GM18511 (cell line): ENCODE results near the gene LCN15.
"Not testable (repeated sequence)": the region's sequence is repeated elsewhere in the genome, so short reads cannot be mapped to it uniquely, and the experiment has no call there.

ENCODE experiments used
- ATAC-seq: cut with Tn5 transposase; IDR thresholded peaks from one replicate; pipeline ENCODE4 v1.9.1; 2021; ENCODE audit warnings: mild to moderate bottlenecking, moderate library complexity; ENCODE audit not compliant: unreplicated experiment

Gene LCN15

DNA sequence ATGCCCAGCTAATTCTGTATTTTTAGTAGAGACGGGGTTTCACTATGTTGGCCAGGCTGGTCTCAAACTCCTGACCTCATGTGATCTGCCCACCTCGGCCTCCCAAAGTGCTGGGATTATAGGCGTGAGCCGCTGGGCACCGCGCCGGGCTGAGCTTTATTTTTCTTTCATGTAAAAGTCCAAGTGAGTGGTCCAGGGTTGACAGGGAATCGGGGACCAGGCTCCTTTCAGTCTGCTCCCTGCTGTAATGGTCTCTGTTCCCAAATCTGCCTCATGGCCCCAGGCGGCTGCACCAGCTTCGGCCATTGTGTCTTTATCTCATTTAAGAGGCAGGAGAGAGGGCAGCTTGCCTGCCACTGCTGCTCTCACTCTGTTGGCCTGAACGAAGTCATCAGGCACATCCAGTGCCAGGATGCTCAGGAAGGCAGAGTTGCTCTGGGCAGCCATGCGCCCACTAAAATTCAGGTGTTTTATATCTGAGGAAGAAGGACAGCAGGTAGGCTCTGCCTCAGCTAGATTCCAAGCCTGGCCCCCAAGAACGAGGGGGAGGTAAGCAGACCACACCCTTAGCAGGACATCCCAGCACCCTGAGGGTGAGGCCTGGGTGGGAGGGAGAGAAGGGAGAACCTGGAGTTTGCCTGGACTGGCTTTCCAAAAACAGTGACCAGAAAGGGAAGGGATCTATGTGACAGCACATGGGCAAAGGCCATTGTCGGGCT lies 30.1 kb upstream of the LCN15 start:
- ATAC-seq = no peak

DNA sequence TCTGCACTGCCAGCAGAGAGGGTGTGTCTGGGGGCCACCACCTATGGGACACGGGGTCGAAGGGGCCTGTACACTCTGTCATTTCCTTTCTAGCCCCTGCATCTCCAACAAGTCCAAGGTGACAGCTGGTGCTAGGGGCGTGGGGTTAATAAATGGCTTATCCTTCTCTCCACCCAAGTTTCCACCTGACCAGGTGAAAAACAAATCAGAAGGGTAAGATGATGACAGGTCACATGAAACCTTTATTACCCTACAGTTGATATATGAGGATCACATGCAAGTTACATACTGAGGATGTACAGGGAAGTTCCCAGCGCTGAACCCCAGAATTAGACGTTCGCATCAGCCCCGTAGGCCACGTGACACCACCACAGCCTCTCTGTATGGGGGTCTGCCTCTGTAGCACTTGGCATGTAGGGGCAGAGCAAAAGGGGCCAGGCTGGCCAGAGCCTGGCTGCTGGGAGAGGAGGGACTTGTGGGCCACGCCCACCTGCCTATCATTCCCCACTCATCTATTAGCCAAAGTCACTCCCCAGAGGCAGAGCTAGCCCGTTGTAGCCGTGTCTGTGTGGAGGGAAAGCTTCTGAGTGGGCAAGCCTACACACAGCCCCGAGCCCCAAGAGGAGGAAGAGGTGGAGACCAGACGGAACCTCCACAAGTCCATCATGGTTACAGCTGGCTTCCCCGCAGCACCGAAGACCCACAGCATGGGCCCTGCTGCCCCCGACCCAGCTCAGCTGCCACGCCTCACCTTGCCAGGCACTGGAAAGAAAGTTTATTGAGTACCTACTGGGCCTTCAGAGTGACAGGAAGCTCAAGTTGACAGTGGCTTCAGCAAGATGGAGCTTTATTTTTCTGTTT lies 29.0 kb upstream of the LCN15 start:
- ATAC-seq = no peak

DNA sequence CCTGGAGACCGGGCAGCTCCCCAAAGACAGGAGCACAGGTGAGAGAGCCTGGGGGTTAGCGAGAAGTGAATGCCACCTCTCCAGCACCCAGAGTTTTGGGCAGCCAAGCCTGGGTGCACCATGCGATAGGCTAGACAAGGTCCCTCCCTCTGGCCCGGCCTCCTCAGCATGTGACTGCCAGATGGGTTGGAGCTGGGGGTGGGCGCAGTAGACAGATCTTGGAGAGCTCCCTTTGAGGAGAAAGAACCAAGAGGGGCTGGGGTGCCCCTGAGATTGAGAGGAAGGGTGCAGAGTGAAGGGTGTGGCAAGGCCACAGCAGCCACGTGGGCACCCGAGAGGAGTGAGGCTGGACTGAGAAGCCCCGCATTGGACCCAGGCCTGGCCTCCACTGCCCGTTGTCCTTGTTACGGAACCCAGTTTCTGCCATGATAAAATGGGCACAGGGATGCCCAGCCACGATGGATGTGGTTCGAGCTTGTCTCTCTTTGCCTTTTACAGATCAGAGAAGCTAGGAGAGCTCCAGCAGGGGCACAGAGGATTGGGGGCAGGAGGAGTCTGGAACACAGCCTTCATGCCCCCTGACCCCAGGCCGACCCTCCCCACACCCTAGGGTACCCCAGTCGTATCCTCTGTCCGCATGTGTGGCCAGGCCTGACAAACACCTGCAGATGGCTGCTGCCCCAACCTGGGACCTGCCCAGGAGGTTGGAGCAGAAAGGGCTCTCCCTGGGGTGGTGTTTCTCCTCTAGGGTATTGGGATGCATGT lies 28.2 kb upstream of the LCN15 start:
- no peak for ATAC-seq

DNA sequence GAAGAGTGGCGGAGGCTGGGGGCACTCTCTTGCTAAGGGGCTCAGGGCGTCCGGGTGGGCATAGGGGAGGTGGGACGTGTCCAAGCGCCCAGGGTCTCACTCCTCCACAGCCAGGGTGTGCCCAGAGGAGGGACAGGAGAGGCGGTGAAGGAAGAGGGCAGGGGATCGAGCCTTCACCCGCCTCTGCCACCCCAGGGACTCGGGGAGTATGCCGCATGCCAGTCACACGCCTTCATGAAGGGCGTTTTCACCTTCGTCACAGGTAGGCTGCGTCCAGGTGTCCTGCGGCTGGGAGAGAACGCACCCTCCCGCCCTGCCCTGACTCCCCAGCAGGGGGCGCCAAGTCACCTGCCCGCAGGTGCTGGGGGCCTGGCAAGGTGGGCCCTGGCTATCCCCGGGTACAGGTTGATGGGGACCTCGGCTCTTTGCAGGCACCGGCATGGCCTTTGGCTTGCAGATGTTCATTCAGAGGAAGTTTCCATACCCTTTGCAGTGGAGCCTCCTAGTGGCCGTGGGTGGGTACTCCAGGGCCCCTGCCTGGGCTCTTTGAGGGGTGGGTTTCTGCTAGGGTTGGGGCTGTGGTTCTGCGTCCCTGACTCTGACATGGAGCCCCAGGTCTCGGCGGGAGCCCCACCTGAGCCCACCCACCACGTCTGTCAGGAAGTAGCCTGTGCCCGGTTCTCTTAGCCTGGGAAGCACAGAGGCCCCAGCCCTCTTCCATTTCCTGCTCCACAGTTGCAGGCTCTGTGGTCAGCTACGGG lies 27.4 kb upstream of the LCN15 start:
- peak; percentile 23 for ATAC-seq

DNA sequence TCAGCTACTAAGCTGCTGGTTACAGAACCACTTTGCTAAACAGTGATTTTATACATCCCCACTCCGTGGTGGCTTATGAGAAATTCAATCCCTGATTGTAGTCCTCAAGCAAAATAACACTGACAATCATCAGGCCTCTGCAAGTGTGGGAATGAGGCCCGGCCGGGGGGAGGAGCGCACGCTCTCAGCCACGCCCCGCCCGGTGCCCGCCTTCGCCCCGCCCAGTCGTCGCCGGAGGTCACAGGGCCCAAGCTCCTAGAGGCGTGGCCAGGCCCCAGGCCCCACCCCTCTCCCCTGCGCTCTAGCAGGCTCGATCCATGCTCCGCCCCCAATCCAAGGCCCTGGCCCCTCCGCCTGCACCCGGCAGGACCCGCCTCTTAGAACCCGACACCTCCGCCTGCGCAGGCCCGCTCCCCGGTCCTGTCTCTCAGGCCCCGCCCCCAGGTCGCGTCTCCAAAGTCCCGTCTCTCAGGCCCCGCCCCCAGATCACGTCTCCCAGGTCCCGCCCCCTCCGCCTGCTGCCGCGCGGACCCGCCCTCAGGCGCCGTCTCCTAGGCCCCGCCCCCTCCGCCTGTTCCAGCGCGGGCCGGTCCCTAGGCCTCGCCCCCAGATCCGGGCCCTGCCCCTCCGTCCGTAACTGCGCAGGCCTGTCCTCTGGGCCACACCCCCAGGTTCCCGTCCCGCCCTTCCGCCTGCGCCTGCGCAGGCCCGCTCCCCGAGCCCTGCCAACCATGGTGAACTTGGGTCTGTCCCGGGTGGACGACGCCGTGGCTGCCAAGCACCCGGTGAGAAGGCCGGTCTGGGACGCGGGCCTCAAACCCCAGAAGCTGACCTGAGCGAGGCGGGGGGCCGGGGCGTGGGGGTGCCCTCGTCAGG lies 26.6 kb upstream of the LCN15 start, which contains the start of gene TMEM141:
TMEM141 (plus strand) TSS at position 705 of the 876 bp plus-strand sequence; CDS start at position 732, 27 bp downstream.
- peak; percentile 84 for ATAC-seq

DNA sequence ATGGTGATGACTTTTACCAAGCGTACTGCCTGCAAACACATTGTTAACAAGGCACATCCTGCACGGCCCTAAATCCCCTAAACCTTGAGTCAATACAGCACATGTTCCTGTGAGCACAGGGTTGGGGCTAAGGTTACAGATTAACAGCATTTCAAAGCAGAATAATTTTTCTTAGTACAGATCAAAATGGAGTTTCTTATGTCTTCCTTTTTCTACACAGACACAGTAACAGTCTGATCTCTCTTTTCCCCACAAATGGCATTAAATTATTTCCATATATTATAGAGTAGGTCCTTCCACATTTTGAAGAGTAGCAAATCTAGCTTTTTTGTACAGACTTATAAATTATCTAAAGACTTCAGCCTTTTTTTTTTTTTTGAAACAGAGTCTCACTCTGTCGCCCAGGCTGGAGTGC lies 25.2 kb upstream of the LCN15 start:
- ATAC-seq = no peak

DNA sequence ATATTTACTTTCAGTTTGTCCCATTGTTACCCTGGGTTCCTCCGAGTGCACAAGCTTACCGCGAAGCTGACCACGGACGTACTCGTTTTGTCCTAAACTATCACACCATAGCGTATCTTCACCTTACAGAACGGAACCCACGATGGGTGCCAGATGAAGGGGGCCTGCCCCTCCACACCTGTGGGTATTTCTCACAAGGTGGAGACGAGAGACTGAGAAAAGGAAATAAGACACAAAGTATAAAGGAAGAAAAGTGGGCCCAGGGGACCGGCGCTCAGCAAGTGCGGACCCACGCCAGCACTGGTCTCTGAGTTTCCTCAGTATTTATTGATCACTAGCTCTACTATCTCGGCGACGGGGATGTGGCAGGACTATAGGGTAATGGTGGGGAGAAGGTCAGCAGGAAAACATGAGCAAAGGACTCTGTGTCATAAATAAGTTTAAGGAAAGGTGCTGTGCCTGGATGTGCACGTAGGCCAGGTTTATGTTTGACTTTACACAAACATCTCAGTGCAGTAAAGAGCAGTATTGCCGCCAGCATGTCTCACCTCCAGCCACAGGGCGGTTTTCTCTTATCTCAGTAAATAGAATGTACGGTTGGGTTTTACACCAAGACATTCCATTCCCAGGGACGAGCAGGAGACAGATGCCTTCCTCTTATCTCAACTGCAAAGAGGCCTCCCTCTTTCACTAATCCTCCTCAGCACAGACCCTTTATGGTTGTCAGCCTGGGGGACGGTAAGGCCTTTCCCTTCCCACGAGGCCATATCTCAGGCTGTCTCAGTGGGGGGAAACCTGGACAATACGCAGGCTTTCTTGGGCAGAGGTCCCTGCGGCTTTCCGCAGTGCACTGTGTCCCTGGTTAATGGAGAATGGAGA lies 24.6 kb upstream of the LCN15 start:
- ATAC-seq = not testable (repeated sequence)

DNA sequence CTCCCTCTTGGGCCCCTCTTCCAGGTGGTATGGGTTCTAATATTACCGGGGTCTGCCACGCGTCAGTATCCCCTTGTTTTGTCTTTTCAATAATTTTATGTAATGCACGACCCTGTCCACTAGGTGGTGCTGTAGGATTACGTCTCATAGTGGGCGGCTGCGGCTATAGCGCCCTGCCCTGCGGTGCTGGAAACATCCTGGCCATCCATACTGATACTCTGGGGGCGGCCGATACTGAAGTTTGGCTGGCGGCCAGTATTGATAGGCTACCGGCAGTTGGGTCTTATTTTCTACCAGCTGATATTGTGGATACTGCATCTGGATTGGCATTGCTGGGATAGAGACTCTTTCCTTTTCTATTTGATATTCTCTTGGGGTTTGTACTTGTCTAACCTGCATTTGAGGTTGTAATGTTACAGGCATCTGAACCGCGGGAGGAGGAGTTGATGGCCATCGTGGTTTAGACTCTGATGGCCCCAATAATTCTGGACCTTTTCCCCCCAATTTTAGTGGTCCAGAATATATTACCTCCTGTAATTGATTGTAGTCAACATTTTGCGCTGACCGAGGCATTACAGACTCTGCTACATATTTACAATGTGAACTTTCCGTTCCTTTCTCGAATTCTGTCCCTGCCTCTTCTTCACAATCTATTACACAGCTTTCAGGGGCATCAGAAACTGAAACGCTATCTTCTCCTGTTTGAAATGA lies 23.5 kb upstream of the LCN15 start:
- no peak for ATAC-seq

DNA sequence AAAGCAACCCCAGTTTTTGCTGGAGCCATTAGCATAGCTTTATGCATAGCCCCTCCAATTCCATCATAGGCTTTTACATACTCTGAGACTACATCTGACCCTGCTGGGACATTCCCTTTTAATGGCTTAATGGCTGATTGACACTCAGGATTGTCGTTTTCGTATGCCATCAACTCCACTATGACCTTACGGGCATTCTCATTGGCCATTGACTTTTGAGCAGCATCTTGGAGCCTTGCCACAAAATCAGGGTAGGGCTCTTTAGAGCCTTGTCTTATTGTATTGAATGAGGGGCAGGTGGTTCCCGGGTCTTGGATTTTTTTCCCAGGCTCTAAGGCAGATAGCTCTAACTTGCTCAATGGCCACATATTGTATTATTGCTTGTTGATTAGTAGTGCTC lies 22.7 kb upstream of the LCN15 start:
- ATAC-seq = not testable (repeated sequence)

DNA sequence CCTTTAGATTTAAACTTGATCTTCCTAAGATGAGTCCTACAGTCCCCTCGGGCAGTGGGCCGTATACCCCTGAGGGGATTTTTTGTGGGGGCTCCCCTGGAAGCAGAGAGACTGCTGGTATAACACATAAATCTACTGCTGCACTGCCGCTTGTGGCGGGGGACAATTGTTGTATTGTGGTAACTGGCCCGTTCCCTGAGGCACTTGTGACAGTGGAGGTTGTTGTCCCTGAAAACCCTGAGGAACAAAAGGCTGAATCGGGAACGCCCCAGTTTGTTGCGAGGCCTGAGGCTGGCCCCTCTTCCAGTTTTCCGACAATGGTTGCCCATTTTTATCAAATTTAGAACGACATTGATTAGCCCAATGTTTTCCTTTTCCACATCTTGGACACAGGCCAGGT lies 22.1 kb upstream of the LCN15 start:
- no peak for ATAC-seq

DNA sequence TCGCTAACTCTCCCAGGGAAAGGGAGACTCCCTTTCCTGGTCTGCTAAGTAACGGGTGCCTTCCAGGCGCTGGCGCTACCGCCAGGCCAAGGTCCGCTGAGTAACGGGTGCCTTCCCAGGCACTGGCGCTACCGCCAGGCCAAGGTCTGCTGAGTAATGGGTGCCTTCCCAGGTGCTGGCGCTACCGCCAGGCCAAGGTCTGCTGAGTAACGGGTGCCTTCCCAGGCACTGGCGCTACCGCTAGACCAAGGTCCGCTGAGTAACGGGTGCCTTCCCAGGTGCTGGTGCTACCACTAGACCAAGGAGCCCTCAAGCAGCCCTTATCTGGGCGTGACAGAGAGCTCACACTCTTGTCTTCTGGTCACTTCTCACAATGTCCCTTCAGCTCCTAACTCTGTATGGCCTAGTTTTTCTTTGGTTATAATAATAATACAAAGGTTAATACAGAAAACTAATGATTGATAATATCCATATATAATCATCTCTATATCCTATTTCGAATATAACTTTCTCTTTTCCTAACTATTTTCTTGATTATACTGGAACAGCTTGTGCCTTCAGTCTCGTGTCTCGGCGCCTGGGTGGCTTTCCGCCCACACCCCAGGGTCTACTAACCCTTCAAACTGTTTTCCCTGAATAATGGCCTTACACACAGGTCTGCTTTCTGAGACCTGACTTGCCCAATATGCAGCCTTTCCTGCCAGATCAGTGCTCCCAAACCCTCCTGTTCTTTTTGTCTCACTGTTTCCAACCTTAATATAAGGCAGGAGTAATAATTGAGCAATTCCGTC lies 21.4 kb upstream of the LCN15 start:
- not testable (repeated sequence) for ATAC-seq

DNA sequence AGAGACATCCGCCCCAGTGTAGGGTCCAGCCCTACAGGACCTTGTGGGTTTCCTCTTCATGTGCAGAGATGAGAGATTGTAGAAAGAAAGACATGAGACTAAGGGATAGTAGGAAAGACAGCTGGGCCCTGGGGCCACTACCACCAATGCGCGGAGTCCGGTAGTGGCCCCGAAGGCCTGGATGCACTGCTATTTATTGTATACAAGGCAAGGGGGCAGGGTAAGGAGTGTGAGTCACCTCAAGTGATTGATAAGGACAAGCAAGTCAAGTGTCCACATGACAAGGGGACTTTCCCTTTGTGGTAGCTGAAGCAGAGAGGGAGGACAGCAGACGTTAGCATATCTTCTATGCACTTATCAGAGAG lies 20.7 kb upstream of the LCN15 start:
- ATAC-seq = no peak

DNA sequence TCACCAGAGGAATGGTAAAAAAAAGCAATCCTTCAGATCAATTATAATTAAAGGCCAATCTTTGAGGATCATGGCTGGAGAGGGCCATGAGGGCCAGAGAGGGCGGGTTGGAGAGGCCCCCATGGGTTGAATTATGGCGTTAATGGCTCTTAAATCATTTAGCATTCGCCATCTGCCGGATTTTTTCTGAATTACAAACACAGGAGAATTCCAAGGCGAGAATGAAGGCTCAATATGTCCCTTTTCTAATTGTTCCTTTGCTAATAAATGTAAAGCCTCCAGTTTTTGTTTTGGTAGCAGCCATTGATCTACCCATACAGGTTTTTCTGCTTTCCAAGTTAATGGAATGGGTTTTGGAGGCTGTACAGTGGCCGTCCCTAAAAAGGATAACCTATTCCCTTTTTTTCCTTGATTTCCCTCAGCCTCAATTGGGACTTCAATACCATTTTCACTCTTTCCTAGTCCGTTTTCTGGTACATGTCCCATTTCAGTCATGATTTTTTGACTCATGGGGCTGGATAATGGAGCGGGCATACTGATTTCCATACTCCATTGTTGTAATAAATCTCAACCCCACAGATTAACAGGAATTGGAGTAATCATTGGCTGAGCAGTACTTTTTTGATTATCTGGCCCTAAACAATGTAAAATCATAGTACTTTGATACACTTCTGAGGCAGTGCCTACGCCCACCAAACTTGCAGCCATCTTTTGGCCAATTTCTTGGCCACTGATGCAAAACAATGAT lies 20.1 kb upstream of the LCN15 start:
- ATAC-seq = no peak

DNA sequence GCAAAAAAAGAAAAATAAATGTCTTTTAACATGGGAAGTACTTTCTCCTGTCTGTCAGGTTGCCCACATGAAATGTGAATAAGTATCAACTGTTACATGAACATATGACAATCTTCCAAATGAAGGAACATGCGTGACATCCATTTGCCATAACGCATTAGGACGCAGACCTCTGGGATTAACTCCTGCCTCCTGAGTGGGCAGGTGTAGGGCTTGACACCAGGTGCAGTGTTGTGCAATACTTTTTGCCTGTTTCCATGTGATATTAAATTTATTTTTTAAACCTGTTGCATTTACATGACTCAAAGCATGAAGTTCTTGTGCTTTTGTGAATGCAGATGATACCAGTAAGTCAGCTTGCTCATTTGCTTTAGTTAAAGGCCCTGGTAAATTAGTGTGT lies 18.1 kb upstream of the LCN15 start:
- ATAC-seq = no peak

DNA sequence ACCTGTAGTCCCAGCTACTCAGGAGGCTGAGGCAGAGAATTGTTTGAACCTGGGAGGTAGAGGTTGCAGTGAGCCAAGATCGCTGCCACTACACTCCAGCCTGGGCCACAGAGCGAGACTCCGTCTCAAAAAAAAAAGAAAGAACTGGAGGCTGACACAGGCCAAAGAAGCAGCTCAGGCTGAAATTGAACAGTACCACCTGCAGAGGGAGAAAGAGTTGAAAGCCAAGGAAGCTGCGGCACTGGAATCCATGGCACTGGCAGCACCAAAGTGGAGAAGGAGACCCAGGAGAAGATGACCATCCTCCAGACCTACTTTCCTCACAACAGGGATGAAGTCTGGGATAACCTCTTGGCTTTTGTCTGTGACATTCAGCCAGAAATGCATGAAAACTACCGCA lies 15.5 kb upstream of the LCN15 start:
- no peak for ATAC-seq

DNA sequence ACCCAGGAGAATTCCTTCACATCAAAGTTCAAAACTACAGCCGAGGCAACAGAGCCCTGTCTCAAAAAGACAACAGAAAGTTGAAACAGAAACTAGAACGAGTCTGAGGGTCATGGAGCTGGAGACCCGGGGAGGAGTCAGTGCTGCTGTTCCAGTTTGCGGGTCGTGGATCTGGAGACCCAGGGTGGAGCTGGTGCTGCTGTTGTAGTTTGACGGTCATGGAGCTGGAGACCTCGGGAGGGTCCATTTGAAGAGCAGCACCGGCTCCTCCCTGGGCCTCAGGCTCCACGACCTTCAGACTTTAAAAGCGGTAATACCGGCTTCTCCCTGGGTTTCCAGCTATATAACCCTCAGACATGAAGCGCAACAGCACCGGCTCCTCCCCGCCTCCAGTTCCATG lies 13.0 kb upstream of the LCN15 start:
- no peak for ATAC-seq

DNA sequence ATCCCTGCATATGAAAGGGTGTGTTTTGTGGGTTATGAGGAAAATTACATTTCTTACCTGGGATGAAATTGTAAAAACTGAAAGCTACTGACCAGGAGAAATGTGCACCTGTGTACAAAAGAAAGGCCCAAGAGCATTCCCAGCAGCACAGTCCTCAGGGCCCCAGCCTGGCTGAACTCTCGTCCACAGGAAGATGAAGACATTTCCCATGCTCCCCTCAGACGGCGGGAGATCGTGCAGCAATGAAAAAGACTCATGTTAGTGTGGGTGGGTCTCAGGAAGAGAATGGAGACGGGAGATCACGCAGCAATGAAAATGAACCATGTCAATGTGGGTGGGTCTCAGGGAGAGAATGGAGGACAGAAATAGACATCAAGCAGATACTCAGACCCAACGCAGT lies 12.6 kb upstream of the LCN15 start:
- ATAC-seq = no peak
